Stomach (tissue), 9 donors: ENCODE data around the gene ETFBKMT. TPM values are rescaled to one million over a fixed set of nuclear protein-coding genes. Genes with fewer than 3 reads are reported as not detected.
A peak's percentile ranks its signal among the peaks of the same experiment; 100 is the strongest.

Experiments
- DNase-seq, 2 donors: peaks; one replicate each; pipeline versions ENCODE4 v3.0.0 to v3.0.0-alpha.2; 2013 to 2019
- H3K27ac ChIP-seq, 5 donors: fragments of 200-600 bp in 4 of 5; sonication (generic) in 4 of 5; one replicate each; pipeline ENCODE4 v1.5.1; 2013 to 2019; ENCODE audit warnings: mild to moderate bottlenecking in 1 of 5, moderate library complexity in 1 of 5
- H3K27me3 ChIP-seq, 3 donors: fragments of 200-600 bp; sonication (generic); one replicate each; pipeline ENCODE4 v1.5.1; 2017 to 2019; ENCODE audit warnings: mixed run types in 1 of 3
- H3K36me3 ChIP-seq, 4 donors: fragments of 200-600 bp; sonication (generic); 1 replicate in 3 of 4; 2 replicates in 1 of 4; pipeline ENCODE4 v1.5.1; 2016 to 2019
- H3K4me1 ChIP-seq, 4 donors: fragments of 200-600 bp; sonication (generic); one replicate each; pipeline ENCODE4 v1.5.1; 2016 to 2019
- H3K4me3 ChIP-seq, 4 donors: fragments of 200-600 bp; sonication (generic) in 3 of 4; one replicate each; pipeline ENCODE4 v1.5.1; 2016 to 2019; ENCODE audit warnings: mild to moderate bottlenecking in 1 of 4
- H3K9me3 ChIP-seq, 4 donors: fragments of 200-600 bp; sonication (generic); one replicate each; pipeline ENCODE4 v1.5.1; 2016 to 2019
- CTCF ChIP-seq, 7 experiments: fragments of 450-650 bp in 4 of 7; fragments of 200-600 bp in 3 of 7; sonication (generic) in 3 of 7; IDR thresholded peaks; one replicate each; pipeline ENCODE4 v1.5.1; 2016 to 2019; ENCODE audit warnings: antibody characterized with exemption in 7 of 7, control low read depth in 2 of 7, mild to moderate bottlenecking in 1 of 7
- EP300 ChIP-seq: sonication (generic); formaldehyde crosslinking; IDR thresholded peaks from one replicate; pipeline ENCODE4 v1.6.1; 2017; ENCODE audit warnings: antibody characterized with exemption
- POLR2A ChIP-seq, 4 donors: fragments of 450-650 bp; IDR thresholded peaks; one replicate each; pipeline ENCODE4 v1.6.1; 2016; ENCODE audit warnings: antibody characterized with exemption in 4 of 4, control low read depth in 2 of 4, mild to moderate bottlenecking in 1 of 4, moderate library complexity in 1 of 4
- POLR2AphosphoS5 ChIP-seq, 3 donors: sonication (generic); formaldehyde crosslinking; IDR thresholded peaks; one replicate each; pipeline ENCODE4 v1.6.1; 2016; ENCODE audit warnings: antibody characterized with exemption in 3 of 3
- WGBS, 5 donors: extraction: QIAGEN DNeasy Blood & Tissue Kit in 3 of 5; methylation state at CpG; one replicate each; pipeline versions ENCODE4 v1.1.5 to v1.1.7; 2013 to 2018; 5-methylcytosine and 5-hydroxymethylcytosine counted together
- intact Hi-C: fragments of 100-400 bp; cut with DNase I; formaldehyde crosslinking; loops from one replicate; pipeline ENCODE4 v1.15.1; 2023; ENCODE audit warnings: low total_unique reads
- polyA plus RNA-seq, 3 donors: library from polyadenylated mRNA; stranded (reverse); fragments of 200-250 nt; gene quantifications; one replicate each; pipeline ENCODE4 v1.2.3, GENCODE V29; 2013
- total RNA-seq, 5 donors: library from RNA; depleted of rRNA; stranded (reverse); fragments of >200 nt; gene quantifications; one replicate each; pipeline versions ENCODE4 v1.1.0 to v1.2.3, GENCODE V29; 2014 to 2016
- donor health status: healthy with polysubstance abuse.
- donor health status: Bipolar disorder and iron deficiency.
- donor health status: healthy.

ETFBKMT gene
- total and polyA plus RNA-seq, 8 donors: 1.1 to 5.0 (median 3.1) TPM; not detected in 1

GRCh38 chr12:31650918-31651317 is 8.6 kb upstream of the ETFBKMT start:
- Histone ChIP-seq H3K36me3 (no peaks in the 10 kb centered on the region), H3K27ac (no peak overlapping the region), H3K4me1 (peaks cover 0 to 20% (median 12%) of the 10 kb centered on the region in 4 donors), H3K27me3 (no peaks in the 10 kb centered on the region), H3K9me3 (no peaks in the 10 kb centered on the region), H3K4me3 (no peak overlapping the region)
- WGBS, 5 donors: 33 to 53% (median 44%) methylated on average over 6 of the region's 6 CpGs
- peak; percentile 24 to 68 for DNase-seq
- intact Hi-C loops: loop anchor here (10.0 kb wide), 1 partner anchor 664 kb away; no protein-coding TSS in a partner anchor
- peak in 2 of 3 donors; percentile 38 to 79 for TF ChIP-seq POLR2AphosphoS5 (IDR thresholded peaks at IDR 0.05)
- TF ChIP-seq EP300: no peak

- no peaks in the 10 kb centered on the region for H3K9me3 ChIP-seq
- no peaks in the 10 kb centered on the region for H3K36me3 ChIP-seq
- no peaks in the 10 kb centered on the region for H3K27me3 ChIP-seq
- TF ChIP-seq POLR2A (IDR thresholded peaks at IDR 0.05): no peak
- no peak for TF ChIP-seq EP300
- no peak for TF ChIP-seq CTCF (IDR thresholded peaks at IDR 0.05)
- TF ChIP-seq POLR2AphosphoS5 (IDR thresholded peaks at IDR 0.05): no peak
- 84 to 89% (median 87%) methylated on average over 18 of the region's 18 CpGs for WGBS, 5 donors
- peaks cover 0 to 20% (median 12%) of the 10 kb centered on the region in 4 donors for H3K4me1 ChIP-seq
- DNase-seq: peak in 1 of 2 donors; percentile 13
- no peak overlapping the region for H3K4me3 ChIP-seq
- intact Hi-C loops: loop anchor here (10.0 kb wide), 1 partner anchor 663 kb away; no protein-coding TSS in a partner anchor
- no peak overlapping the region for H3K27ac ChIP-seq
These were observed 7.5 kb upstream of the ETFBKMT start for GRCh38 chr12:31651893-31652521.

- no peak for DNase-seq
- WGBS, 5 donors: 57 to 71% (median 64%) methylated on average over 4 of the region's 4 CpGs
- Histone ChIP-seq H3K36me3 (no peaks in the 10 kb centered on the region), H3K9me3 (no peaks in the 10 kb centered on the region), H3K4me3 (no peak overlapping the region), H3K27me3 (no peaks in the 10 kb centered on the region), H3K27ac (no peak overlapping the region), H3K4me1 (peaks cover 8 to 24% (median 19%) of the 10 kb centered on the region in 4 donors)
- TF ChIP-seq POLR2A (IDR thresholded peaks at IDR 0.05): no peak
- intact Hi-C loops: loop anchor here (10.0 kb wide), 1 partner anchor 660 kb away; no protein-coding TSS in a partner anchor
These were observed 4.3 kb upstream of the ETFBKMT start for GRCh38 chr12:31655208-31655607.

GRCh38 chr12:31655792-31656191 is 3.7 kb upstream of the ETFBKMT start:
- no peak overlapping the region for H3K27ac ChIP-seq
- H3K4me1 ChIP-seq: peaks cover 14 to 30% (median 20%) of the 10 kb centered on the region in 4 donors
- WGBS, 5 donors: 56 to 76% (median 63%) methylated on average over 1 of the region's 1 CpG
- no peak for DNase-seq
- H3K27me3 ChIP-seq: no peaks in the 10 kb centered on the region
- no peak for TF ChIP-seq CTCF (IDR thresholded peaks at IDR 0.05)
- no peak for TF ChIP-seq EP300
- no peak for TF ChIP-seq POLR2A (IDR thresholded peaks at IDR 0.05)
- no peak for TF ChIP-seq POLR2AphosphoS5 (IDR thresholded peaks at IDR 0.05)
- intact Hi-C loops: loop anchor here (10.0 kb wide), 1 partner anchor 659 kb away; no protein-coding TSS in a partner anchor
- H3K36me3 ChIP-seq: no peaks in the 10 kb centered on the region
- H3K9me3 ChIP-seq: no peaks in the 10 kb centered on the region
- H3K4me3 ChIP-seq: no peak overlapping the region

- H3K4me3 ChIP-seq: peak overlapping the region; percentile 50 to 78 (median 64)
- intact Hi-C loops: loop anchor here (10.0 kb wide), 1 partner anchor 656 kb away; no protein-coding TSS in a partner anchor
- 5 to 13% (median 11%) methylated on average over 11 of the region's 11 CpGs for WGBS, 5 donors
- peak overlapping the region; percentile 90 to 100 (median 95) for H3K27ac ChIP-seq
- DNase-seq: peak in 1 of 2 donors; percentile 47
- TF ChIP-seq POLR2A (IDR thresholded peaks at IDR 0.05): no peak
- no peak for TF ChIP-seq POLR2AphosphoS5 (IDR thresholded peaks at IDR 0.05)
- TF ChIP-seq EP300: no peak
- no peak for TF ChIP-seq CTCF (IDR thresholded peaks at IDR 0.05)
- H3K27me3 ChIP-seq: no peaks in the 10 kb centered on the region
- peaks cover 0 to 21% (median 10%) of the 10 kb centered on the region in 4 donors for H3K36me3 ChIP-seq
- H3K9me3 ChIP-seq: no peaks in the 10 kb centered on the region
- H3K4me1 ChIP-seq: peaks cover 7 to 15% (median 12%) of the 10 kb centered on the region in 4 donors
These were observed 909 bp upstream of the ETFBKMT start for GRCh38 chr12:31658471-31659086.
